SK-N-MC (cell line): ENCODE results near the gene ENHO.

ENCODE experiments used
- DNase-seq: peaks from one replicate; pipeline ENCODE4 v3.0.0-alpha.2; 2011; ENCODE audit warnings: low read depth, low spot score
- H3K27ac ChIP-seq: fragments of 200-600 bp; sonication (generic); 2 replicates; pipeline ENCODE4 v1.5.1; 2016; ENCODE audit warnings: mixed run types
- H3K36me3 ChIP-seq: fragments of 200-600 bp; sonication (generic); 2 replicates; pipeline ENCODE4 v1.6.1; 2017; ENCODE audit warnings: antibody characterized with exemption, low read length, mixed read lengths; ENCODE audit not compliant: insufficient read depth
- H3K4me3 ChIP-seq: fragments of 200-600 bp; sonication (generic); 2 replicates; pipeline ENCODE4 v1.5.1; 2016
- H3K9ac ChIP-seq: fragments of 200-600 bp; sonication (generic); 2 replicates; pipeline ENCODE4 v1.8.0; 2017; ENCODE audit warnings: mixed run types, mixed read lengths; ENCODE audit not compliant: insufficient read length
- H3K9me3 ChIP-seq: fragments of 200-600 bp; sonication (generic); 2 replicates; pipeline ENCODE4 v1.6.1; 2017; ENCODE audit warnings: low read depth, mild to moderate bottlenecking, antibody characterized with exemption, low read length, moderate library complexity, mixed read lengths
- EZH2 ChIP-seq: fragments of 200-600 bp; sonication (generic); IDR thresholded peaks from one replicate; pipeline ENCODE4 v1.6.1; 2017; ENCODE audit warnings: antibody characterized with exemption
- FOXP2 ChIP-seq: optimal IDR thresholded peaks from 2 replicates; pipeline ENCODE3; 2011; ENCODE audit warnings: mild to moderate bottlenecking, moderate library complexity; ENCODE audit not compliant: insufficient read depth; ENCODE audit errors: extremely low read length, control extremely low read depth
- POLR2AphosphoS5 ChIP-seq: IDR thresholded peaks from 2 replicates; pipeline ENCODE4 v1.6.1; 2012; ENCODE audit warnings: mild to moderate bottlenecking, low read depth, low read length, borderline replicate concordance

ENHO gene

GRCh38 chr9:34552986-34553385 is 30.2 kb upstream of the ENHO start:
- no peak for TF ChIP-seq EZH2
- TF ChIP-seq FOXP2, result no peak
- no peak for TF ChIP-seq POLR2AphosphoS5
- H3K27ac ChIP-seq, result no peak overlapping the region
- H3K36me3 ChIP-seq, result no peaks in the 10 kb centered on the region
- no peaks in the 10 kb centered on the region for H3K9me3 ChIP-seq
- H3K9ac ChIP-seq, result no peak overlapping the region
- H3K4me3 ChIP-seq, result no peak overlapping the region
- no peak for DNase-seq

GRCh38 chr9:34552606-34552981 is 29.8 kb upstream of the ENHO start:
- H3K4me3 ChIP-seq, result no peak overlapping the region
- no peaks in the 10 kb centered on the region for H3K36me3 ChIP-seq
- no peak overlapping the region for H3K9ac ChIP-seq
- no peak for DNase-seq
- H3K9me3 ChIP-seq, result no peaks in the 10 kb centered on the region
- TF ChIP-seq EZH2, result no peak
- no peak for TF ChIP-seq POLR2AphosphoS5
- no peak for TF ChIP-seq FOXP2
- H3K27ac ChIP-seq, result no peak overlapping the region

DNA sequence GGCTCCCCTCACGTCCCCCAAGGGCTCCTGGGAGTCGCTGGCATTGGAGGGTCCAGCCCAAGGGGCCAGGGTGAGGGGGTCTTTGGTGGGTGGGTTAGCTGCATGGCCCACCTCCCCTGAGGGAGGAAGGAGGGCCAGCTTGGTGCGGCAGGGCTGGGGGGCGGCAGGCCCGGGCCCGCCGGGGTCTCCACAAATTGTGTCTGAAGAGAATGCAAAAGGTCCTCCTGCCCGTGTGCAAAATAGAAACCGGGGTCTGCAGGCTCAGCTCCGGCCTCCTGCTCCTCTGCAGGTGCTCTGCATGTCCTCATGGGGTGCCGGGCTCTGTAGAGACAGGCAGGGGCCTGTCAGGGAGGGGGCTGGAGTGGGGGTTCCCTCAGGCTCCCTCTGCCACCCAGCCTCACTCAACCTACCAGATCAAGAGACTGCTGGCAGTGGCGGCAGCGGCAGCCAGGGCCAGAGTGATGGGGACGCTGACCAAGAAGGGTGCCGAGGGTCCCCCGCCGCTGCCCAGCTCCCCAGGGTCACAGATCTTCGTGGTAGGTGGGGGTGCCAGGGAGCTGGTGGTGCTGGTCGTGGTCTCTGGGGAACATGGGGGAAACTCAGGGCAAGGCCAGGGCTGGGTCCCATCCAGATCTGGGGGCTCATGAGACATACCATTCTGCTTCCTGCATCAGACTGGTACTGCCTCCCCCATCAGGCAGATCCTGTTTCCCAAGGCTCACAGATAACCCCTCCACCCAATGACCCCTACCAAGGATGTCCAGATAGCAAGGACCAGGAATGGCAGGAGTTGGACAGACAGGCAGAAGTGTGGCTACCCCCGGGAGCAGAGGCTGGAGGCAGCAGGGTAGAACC is 29.2 kb upstream of the ENHO start:
- DNase-seq, result no peak
- Histone ChIP-seq H3K27ac (no peak overlapping the region), H3K9ac (no peak overlapping the region), H3K9me3 (no peaks in the 10 kb centered on the region), H3K4me3 (no peak overlapping the region), H3K36me3 (no peaks in the 10 kb centered on the region)
- no peak for TF ChIP-seq FOXP2
- no peak for TF ChIP-seq EZH2
- TF ChIP-seq POLR2AphosphoS5, result no peak

GRCh38 chr9:34550681-34551270 is 28.0 kb upstream of the ENHO start:
- Histone ChIP-seq H3K9ac (no peak overlapping the region), H3K9me3 (no peaks in the 10 kb centered on the region), H3K4me3 (no peak overlapping the region), H3K27ac (no peak overlapping the region), H3K36me3 (no peaks in the 10 kb centered on the region)
- no peak for DNase-seq
- TF ChIP-seq FOXP2 (no peak), POLR2AphosphoS5 (no peak), EZH2 (no peak)

DNA sequence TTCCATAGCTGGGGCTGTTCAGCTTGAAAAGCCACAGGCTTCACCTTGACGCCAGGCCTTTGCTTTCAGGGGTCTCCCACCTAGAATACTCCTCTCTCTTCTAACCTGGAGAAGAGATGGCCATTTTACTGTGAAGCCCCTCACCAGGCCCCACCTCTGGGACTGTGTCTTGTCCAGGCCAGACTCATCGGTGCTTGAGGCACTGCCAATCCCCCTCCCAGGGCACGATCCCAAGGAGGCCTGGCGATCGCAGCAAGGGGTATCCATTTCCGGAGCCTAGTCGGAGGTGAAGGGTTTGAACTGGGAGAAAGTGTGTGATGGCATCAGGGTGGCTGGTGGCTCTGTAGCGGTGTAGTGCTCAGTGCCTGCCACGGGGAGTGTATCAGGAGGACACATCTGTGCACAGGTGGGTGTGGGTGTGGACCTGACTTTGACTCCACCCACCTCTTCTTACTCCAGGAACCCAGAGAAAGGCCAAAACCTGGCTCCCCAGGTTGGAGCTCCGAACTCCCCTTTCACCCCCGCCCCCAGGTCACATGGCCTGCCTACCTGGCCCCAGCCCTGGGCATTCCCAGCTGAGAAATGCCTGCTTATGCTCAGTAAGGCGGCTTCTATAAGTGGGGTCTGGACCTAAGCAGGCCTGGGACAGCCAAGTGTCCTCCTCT is 27.4 kb upstream of the ENHO start:
- H3K4me3 ChIP-seq, result no peak overlapping the region
- TF ChIP-seq FOXP2, result no peak
- no peak for TF ChIP-seq EZH2
- TF ChIP-seq POLR2AphosphoS5, result no peak
- no peak for DNase-seq

DNA sequence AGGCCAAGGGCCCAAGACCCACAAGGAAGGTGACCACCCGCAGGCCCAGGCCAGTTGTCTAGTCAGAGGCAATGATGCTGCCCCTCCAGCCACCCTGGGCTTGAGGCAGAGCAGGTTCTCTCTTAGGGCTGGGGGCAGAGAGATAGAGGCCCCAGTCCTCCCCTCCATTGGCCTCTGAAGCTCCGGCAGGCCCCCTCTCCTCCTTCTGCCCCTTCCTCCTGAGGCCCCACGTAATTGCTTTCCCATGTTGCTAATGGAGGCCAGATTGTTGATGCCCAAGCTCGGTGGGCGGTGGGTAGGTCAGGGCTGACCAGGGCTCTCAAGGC is 26.6 kb upstream of the ENHO start:
- Histone ChIP-seq H3K4me3 (no peak overlapping the region), H3K9me3 (no peaks in the 10 kb centered on the region), H3K36me3 (no peaks in the 10 kb centered on the region), H3K27ac (no peak overlapping the region), H3K9ac (no peak overlapping the region)
- no peak for DNase-seq
- TF ChIP-seq EZH2 (no peak), FOXP2 (no peak), POLR2AphosphoS5 (no peak)

More for the DNA sequence above, 27.4 kb upstream of the ENHO start:
- Histone ChIP-seq H3K9ac (no peak overlapping the region), H3K9me3 (no peaks in the 10 kb centered on the region), H3K36me3 (no peaks in the 10 kb centered on the region), H3K27ac (no peak overlapping the region)

GRCh38 chr9:34547960-34548611 is 25.3 kb upstream of the ENHO start:
- Histone ChIP-seq H3K27ac (no peak overlapping the region), H3K9me3 (no peaks in the 10 kb centered on the region), H3K36me3 (no peaks in the 10 kb centered on the region), H3K9ac (no peak overlapping the region), H3K4me3 (no peak overlapping the region)
- TF ChIP-seq POLR2AphosphoS5 (no peak), EZH2 (no peak), FOXP2 (no peak)
- DNase-seq, result no peak
